ENCODE measurements around the gene C17orf107. TPM values are rescaled to one million over a fixed set of nuclear protein-coding genes. Genes with fewer than 3 reads are reported as not detected.
A peak's percentile ranks its signal among the peaks of the same experiment; 100 is the strongest.

Gene C17orf107
- total and polyA plus RNA-seq, 2 experiments from 2014 or later = 8.8 to 9.1 TPM

DNA sequence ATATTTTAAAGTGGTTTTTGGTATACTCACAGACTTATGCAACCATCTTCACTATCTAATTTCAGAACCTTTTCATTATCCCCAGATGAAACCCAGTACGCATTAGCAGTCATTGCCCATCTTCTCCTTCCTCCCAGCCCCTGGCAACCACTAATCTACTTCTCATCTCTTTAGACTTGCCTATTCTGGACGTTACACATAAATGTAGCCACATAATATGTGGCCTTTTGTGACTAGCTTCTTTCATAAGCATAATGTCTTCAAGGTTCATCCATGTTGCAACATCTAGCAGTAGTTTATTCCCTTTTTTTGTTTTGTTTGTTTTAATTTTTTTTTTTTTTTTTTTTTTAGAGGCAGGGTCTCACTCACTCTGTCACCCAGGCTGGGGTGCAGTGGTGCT is 28.5 kb upstream of the C17orf107 start:
- Histone ChIP-seq H3K27me3 (no peaks in the 10 kb centered on the region), H3K9me3 (ENCODE audit: low read depth) (no peaks in the 10 kb centered on the region), H2AFZ (no peak overlapping the region), H4K20me1 (ENCODE audit: insufficient read depth, poor library complexity, severe bottlenecking) (no peaks in the 10 kb centered on the region), H3K4me3 (no peak overlapping the region), H3K4me2 (no peak overlapping the region), H3K27ac (no peak overlapping the region), H3K36me3 (replicated peaks; ENCODE audit: insufficient read depth, low read depth) (no peaks in the 10 kb centered on the region), H3K9me2 (replicated peaks; ENCODE audit: insufficient read depth) (no peaks in the 10 kb centered on the region), H3K79me2 (peaks cover 59% of the 10 kb centered on the region), H3K4me1 (ENCODE audit: insufficient read depth) (no peaks in the 10 kb centered on the region)
- WGBS (ENCODE audit: low lambda C conversion rate, missing lambda C conversion rate) = 71% methylated on average over 2 of the region's 2 CpGs
- no peak for DNase-seq (ENCODE audit: low spot score)
- no peak for TF ChIP-seq EZH2 (IDR thresholded peaks at IDR 0.05; ENCODE audit: borderline replicate concordance)
- TF ChIP-seq, protein P1, sequence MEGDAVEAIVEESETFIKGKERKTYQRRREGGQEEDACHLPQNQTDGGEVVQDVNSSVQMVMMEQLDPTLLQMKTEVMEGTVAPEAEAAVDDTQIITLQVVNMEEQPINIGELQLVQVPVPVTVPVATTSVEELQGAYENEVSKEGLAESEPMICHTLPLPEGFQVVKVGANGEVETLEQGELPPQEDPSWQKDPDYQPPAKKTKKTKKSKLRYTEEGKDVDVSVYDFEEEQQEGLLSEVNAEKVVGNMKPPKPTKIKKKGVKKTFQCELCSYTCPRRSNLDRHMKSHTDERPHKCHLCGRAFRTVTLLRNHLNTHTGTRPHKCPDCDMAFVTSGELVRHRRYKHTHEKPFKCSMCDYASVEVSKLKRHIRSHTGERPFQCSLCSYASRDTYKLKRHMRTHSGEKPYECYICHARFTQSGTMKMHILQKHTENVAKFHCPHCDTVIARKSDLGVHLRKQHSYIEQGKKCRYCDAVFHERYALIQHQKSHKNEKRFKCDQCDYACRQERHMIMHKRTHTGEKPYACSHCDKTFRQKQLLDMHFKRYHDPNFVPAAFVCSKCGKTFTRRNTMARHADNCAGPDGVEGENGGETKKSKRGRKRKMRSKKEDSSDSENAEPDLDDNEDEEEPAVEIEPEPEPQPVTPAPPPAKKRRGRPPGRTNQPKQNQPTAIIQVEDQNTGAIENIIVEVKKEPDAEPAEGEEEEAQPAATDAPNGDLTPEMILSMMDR (IDR thresholded peaks at IDR 0.05; ENCODE audit: poor library complexity) = no peak

DNA sequence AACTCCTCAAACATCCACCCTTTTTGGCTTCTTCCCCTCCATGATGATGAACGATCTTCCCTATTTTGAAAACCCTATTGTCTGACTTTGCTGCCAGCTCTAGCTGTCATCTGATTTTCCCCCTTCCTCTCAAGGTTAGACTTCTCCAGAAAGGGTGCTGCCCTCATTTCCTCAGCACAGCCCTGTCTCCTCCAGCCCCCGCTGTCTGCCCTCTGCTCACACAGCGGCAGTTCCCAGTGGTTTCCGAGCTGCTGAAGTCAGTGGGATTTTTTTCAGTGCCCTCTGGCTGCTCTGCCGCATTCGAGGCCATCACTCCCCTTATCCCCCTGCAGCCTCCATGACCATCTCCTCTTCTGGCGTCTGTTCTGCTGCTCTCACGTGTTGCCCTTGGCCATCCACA is 26.6 kb upstream of the C17orf107 start:
- H3K36me3 ChIP-seq (replicated peaks; ENCODE audit: insufficient read depth, low read depth) = no peaks in the 10 kb centered on the region
- 63% methylated on average over 8 of the region's 8 CpGs for WGBS (ENCODE audit: low lambda C conversion rate, missing lambda C conversion rate)

DNA sequence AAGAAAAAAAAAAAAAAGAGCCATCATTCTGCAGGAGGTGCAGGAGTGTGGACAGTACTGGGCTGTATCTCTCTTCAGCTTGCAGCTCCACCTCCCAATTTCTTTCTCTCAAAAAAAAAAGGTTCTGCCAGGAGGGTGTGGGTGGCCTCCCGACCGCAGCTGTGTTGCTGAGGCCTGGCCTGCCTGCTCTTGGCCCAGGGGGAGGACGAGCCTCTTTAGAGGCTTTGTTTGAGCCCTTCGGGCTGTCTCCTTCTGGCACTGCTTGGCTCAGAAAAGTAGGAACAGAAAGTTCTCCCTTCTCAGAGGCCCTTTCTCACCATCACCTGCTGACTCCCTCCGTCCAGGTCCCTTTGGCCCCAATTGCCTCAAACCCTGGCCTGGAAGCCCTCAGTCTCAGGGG is 22.2 kb upstream of the C17orf107 start:
- TF ChIP-seq, protein P1 (IDR thresholded peaks at IDR 0.05; ENCODE audit: poor library complexity) = no peak
- TF ChIP-seq EZH2 (IDR thresholded peaks at IDR 0.05; ENCODE audit: borderline replicate concordance) (no peak), EZH2phosphoT487 (IDR thresholded peaks at IDR 0.05; ENCODE audit: low read depth, severe bottlenecking, unreplicated experiment) (no peak)
- H3K4me2 ChIP-seq = no peak overlapping the region
- H2AFZ ChIP-seq = no peak overlapping the region
- WGBS (ENCODE audit: low lambda C conversion rate, missing lambda C conversion rate) = 70% methylated on average over 5 of the region's 5 CpGs
- no peaks in the 10 kb centered on the region for H3K9me2 ChIP-seq (replicated peaks; ENCODE audit: insufficient read depth)
- H3K4me1 ChIP-seq (ENCODE audit: insufficient read depth) = no peaks in the 10 kb centered on the region
- H3K79me2 ChIP-seq = peaks cover 30% of the 10 kb centered on the region
- H3K9me3 ChIP-seq (ENCODE audit: low read depth) = no peaks in the 10 kb centered on the region
- no peak for DNase-seq (ENCODE audit: low spot score)
- no peaks in the 10 kb centered on the region for H4K20me1 ChIP-seq (ENCODE audit: insufficient read depth, poor library complexity, severe bottlenecking)
- no peaks in the 10 kb centered on the region for H3K27me3 ChIP-seq
- H3K27ac ChIP-seq = peak overlapping the region; percentile 10
- no peak overlapping the region for H3K4me3 ChIP-seq
- H3K36me3 ChIP-seq (replicated peaks; ENCODE audit: insufficient read depth, low read depth) = no peaks in the 10 kb centered on the region

More for the DNA sequence above, 26.6 kb upstream of the C17orf107 start:
- Histone ChIP-seq H3K79me2 (peaks cover 54% of the 10 kb centered on the region), H3K9me2 (replicated peaks; ENCODE audit: insufficient read depth) (no peaks in the 10 kb centered on the region), H3K9me3 (ENCODE audit: low read depth) (no peaks in the 10 kb centered on the region), H3K27ac (no peak overlapping the region), H3K4me2 (no peak overlapping the region), H4K20me1 (ENCODE audit: insufficient read depth, poor library complexity, severe bottlenecking) (no peaks in the 10 kb centered on the region), H2AFZ (no peak overlapping the region), H3K27me3 (no peaks in the 10 kb centered on the region), H3K4me1 (ENCODE audit: insufficient read depth) (no peaks in the 10 kb centered on the region), H3K4me3 (no peak overlapping the region)
- TF ChIP-seq, protein P1 (IDR thresholded peaks at IDR 0.05; ENCODE audit: poor library complexity) = no peak
- TF ChIP-seq EZH2 (IDR thresholded peaks at IDR 0.05; ENCODE audit: borderline replicate concordance) (no peak), EZH2phosphoT487 (IDR thresholded peaks at IDR 0.05; ENCODE audit: low read depth, severe bottlenecking, unreplicated experiment) (no peak)
- DNase-seq (ENCODE audit: low spot score) = no peak

DNA sequence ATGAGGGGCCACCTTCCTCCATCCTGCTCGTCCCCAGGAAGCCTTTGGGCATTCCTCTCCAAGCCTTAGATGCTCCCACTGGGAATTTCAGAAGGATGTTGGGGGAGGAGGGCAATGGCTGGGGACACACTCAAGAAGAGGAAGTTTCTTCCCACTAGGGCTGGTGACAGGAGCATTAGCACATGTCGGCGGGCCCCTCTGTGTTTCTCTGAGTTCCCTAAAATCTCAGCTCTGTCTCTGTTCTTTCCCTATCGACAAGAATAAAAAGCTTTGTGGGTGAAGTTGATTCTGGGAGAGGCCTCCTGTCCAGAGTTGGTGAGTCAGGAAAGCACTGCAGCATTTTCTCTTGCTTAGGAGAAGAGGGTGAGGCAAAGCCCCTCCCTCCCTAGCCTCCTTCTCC is 19.7 kb upstream of the C17orf107 start:
- H4K20me1 ChIP-seq (ENCODE audit: insufficient read depth, poor library complexity, severe bottlenecking) = peaks cover 4% of the 10 kb centered on the region
- no peaks in the 10 kb centered on the region for H3K9me2 ChIP-seq (replicated peaks; ENCODE audit: insufficient read depth)
- no peak overlapping the region for H3K4me2 ChIP-seq
- TF ChIP-seq, protein P1 (IDR thresholded peaks at IDR 0.05; ENCODE audit: poor library complexity) = no peak
- TF ChIP-seq EZH2 (IDR thresholded peaks at IDR 0.05; ENCODE audit: borderline replicate concordance) = no peak
- no peaks in the 10 kb centered on the region for H3K9me3 ChIP-seq (ENCODE audit: low read depth)
- 96% methylated on average over 4 of the region's 4 CpGs for WGBS (ENCODE audit: low lambda C conversion rate, missing lambda C conversion rate)
- H2AFZ ChIP-seq = no peak overlapping the region
- H3K4me3 ChIP-seq = no peak overlapping the region
- no peaks in the 10 kb centered on the region for H3K4me1 ChIP-seq (ENCODE audit: insufficient read depth)
- H3K27ac ChIP-seq = no peak overlapping the region
- H3K79me2 ChIP-seq = peaks cover 14% of the 10 kb centered on the region
- no peak for DNase-seq (ENCODE audit: low spot score)
- H3K36me3 ChIP-seq (replicated peaks; ENCODE audit: insufficient read depth, low read depth) = no peaks in the 10 kb centered on the region
- no peaks in the 10 kb centered on the region for H3K27me3 ChIP-seq

Measured in hepatocyte (in vitro differentiated cells).